Amniotic epithelial cell (primary cell): ENCODE measurements around the gene ZNF462.
A peak's percentile ranks its signal among the peaks of the same experiment; 100 is the strongest.
"Not testable (repeated sequence)": the region's sequence is repeated elsewhere in the genome, so short reads cannot be mapped to it uniquely, and the experiment has no call there.

Experiments used
- DNase-seq: peaks from one replicate; pipeline ENCODE4 v3.0.0-alpha.2; 2010; ENCODE audit warnings: low read depth

Gene ZNF462, protein sequence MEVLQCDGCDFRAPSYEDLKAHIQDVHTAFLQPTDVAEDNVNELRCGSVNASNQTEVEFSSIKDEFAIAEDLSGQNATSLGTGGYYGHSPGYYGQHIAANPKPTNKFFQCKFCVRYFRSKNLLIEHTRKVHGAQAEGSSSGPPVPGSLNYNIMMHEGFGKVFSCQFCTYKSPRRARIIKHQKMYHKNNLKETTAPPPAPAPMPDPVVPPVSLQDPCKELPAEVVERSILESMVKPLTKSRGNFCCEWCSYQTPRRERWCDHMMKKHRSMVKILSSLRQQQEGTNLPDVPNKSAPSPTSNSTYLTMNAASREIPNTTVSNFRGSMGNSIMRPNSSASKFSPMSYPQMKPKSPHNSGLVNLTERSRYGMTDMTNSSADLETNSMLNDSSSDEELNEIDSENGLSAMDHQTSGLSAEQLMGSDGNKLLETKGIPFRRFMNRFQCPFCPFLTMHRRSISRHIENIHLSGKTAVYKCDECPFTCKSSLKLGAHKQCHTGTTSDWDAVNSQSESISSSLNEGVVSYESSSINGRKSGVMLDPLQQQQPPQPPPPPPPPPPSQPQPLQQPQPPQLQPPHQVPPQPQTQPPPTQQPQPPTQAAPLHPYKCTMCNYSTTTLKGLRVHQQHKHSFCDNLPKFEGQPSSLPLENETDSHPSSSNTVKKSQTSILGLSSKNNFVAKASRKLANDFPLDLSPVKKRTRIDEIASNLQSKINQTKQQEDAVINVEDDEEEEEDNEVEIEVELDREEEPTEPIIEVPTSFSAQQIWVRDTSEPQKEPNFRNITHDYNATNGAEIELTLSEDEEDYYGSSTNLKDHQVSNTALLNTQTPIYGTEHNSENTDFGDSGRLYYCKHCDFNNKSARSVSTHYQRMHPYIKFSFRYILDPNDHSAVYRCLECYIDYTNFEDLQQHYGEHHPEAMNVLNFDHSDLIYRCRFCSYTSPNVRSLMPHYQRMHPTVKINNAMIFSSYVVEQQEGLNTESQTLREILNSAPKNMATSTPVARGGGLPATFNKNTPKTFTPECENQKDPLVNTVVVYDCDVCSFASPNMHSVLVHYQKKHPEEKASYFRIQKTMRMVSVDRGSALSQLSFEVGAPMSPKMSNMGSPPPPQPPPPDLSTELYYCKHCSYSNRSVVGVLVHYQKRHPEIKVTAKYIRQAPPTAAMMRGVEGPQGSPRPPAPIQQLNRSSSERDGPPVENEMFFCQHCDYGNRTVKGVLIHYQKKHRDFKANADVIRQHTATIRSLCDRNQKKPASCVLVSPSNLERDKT (N-terminal part only)

DNA sequence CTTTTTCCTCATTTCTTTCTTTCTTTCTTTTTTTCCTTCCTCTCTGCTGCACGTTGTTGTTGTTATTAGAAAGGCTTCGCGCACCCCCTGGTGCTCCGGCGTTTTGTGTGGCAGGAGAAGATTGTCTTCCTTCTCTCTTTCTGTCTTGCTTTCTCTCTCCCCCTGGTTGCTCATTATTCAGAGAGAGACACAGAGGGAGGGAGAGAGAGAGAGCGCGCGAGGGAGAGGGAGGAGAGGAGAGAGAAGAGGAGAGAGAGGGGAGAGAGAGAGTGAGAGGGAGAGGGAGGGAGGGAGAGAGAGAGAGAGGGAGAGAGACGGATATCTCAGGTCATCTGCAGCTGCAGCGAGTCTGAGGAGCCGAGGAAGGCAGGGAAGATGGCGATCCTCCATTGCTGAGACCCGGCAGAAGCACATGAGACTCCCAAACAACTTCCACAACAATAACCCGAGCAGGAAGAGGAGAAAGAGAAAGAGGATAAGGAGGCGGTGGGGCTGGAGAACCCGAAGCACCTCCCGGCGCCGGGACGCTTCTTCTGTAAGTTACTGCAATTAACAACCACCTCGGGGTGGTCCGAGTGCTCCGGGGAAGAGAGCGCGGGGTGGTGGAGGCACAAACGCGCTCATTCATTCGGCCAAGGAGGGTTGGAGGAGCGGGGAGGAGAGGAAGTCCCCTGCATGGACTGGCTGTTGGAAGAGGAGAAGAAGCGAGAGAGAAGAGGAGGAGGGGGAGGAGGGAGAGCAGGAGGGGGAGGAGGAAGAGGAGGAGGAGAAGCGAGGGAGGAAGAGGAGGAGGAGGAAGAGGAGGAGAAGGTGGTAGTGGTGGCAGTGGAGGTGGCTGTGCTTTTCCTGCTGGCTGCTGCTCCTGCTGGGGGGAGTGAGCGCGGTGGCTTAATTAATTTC, at the start of gene ZNF462:
Gene ZNF462, plus strand, starts transcription at position 346 of the 900 bp plus-strand sequence. CDS start 60,218 bp downstream, outside the sequence.
- peak; percentile 90 for DNase-seq

DNA sequence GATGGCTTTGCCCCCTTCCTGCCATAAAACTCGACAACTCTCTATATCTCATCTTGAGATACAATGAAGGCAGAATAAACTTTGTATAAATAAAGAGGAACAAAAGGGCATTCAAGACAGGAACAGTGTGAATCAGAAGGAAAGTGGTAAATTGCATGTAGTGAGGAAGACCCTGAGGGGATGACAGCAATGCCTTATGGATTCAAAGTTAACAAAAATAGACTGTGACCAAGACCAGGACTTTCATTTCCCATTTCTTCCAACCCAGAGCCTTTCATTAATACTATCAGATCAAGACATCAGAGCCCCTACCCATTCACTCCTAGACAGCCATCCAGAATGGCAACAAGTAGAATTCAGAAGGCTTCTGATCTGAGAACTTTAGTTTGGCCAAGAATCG, 46.4 kb upstream of the ZNF462 start:
- DNase-seq: no peak

- no peak for DNase-seq
These were observed 44.9 kb upstream of the ZNF462 start for GRCh38 chr9:106818034-106818433.

DNA sequence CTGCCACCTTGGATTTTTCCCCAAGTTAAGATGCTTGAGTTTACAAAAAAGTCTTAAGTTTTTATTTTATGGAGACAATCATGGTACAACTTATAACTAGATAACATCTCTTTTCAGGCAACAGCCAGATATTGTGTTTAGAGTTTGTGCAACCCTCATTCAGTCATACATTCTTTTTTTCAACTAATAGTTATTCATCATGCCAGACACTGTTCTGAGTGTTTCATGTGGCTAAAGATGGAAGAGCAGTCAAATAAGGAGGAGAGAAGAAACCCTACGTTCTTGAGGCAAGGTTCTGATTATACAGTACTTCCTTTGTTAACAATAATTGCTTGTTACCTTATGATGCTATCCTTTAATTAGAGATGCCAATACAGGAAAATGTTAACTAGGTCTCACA, 42.1 kb upstream of the ZNF462 start:
- peak; percentile 57 for DNase-seq

- no peak for DNase-seq
These were observed 34.9 kb upstream of the ZNF462 start for GRCh38 chr9:106828070-106828469.

DNA sequence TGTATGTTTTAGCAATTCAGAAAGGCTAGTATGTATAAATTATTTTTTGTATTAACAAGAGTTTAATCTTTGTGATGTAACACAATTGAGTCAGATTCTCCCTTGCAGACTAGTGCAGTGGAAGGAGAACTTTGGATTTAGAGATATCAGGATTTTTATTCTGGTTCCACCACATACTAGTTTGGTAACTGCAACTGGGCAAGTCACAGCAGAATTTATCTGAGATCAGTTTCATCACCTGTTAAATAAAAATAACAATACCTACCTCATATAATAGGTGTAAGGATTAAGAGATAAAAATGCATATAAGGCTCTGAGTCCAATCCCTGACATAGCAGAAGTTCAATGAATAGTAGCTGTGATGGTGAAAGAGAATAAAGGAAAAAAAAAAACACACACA, 34.0 kb upstream of the ZNF462 start:
- DNase-seq: no peak

GRCh38 chr9:106829666-106830408, 33.1 kb upstream of the ZNF462 start:
- no peak for DNase-seq

- DNase-seq: peak; percentile 4
These were observed 32.3 kb upstream of the ZNF462 start for GRCh38 chr9:106830527-106831150.

DNA sequence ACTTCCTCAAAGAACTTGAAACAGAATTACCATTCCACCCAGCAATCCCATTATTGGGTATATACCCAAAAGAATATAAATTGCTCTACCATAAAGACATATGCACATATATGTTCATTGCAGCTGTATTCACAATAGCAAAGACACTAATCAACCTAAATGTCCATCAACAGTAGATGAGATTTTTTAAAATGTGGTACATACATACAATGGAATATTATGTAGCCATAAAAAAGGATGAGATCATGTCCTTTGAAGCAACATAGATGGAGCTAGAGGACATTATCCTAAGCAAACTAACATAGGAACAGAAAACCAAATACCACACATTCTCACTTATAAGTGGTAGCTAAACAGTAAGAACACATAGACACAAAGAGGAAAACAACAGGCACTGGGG, 28.1 kb upstream of the ZNF462 start:
- no peak for DNase-seq

GRCh38 chr9:106835840-106836239, 27.1 kb upstream of the ZNF462 start:
- no peak for DNase-seq

DNA sequence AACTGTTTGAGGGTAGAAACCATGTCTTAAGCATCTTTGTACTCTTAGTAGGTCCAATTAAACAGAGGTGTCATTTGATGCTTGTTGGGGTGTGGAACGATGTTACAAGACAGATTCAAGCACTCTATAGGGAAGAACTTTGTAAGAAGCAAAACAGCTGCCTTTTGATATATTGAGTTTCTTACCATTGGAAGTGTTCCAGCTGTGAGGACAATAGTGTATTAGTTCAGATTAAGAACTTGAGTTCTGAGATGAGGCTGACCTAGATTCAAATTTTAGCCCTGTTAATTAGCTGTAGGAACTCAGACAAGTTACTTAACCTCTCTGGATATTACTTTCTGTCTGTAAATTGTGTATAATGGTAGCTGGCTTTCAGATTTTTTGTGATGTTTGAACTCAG, 19.6 kb upstream of the ZNF462 start:
- DNase-seq: peak; percentile 11

- DNase-seq: no peak
These were observed 16.7 kb upstream of the ZNF462 start for GRCh38 chr9:106846307-106846706.

DNA sequence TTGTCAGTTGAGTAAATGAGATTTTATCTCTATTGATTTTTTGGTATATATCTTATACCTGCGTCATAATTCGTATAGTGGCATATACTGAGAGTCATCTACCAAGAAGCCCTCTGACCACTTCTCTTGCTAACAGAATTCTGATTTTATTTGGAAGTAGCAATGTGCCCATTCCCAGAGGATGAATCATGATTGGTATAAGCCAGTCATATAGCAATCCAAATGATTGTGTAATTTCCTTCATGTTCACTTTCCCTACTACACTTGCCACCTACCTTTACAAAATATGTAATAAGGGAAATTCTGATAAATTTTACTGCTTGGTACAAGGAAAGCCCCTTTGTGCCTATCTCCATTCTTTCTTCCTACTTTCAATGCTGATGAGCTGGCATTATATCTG, 16.1 kb upstream of the ZNF462 start:
- peak; percentile 71 for DNase-seq

- not testable (repeated sequence) for DNase-seq
These were observed 11.3 kb upstream of the ZNF462 start for GRCh38 chr9:106851640-106852039.

DNA sequence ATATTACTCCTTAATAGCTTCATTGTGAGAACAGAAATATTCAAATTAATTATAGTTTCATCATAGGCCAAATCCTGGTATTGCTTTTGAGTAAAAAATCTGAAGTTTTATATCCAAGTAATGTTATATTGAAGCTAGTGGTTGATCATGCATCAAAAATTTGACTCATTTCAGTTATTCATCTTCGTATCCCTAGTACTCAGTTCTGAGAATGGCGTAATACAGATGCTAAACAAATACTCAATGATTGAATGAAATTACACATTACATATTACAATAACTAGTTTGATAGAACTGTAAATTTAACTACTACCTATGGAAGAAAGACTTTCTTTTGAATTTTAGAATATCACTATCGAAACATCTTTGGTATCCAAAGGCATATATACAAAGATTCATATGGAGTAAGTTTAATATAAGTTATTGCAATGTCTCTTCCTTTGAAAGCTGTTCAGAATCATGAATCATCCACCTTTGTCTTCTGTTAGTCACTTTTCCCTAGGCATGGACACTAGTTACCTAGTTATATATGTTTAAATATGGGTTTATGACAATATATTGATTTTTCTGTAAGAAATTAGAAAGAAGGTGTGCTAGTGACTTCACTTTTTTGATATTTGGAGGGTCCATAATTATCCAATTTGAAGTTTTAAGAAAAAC, 5.0 kb upstream of the ZNF462 start:
- DNase-seq: no peak

GRCh38 chr9:106859957-106860720, 2.8 kb upstream of the ZNF462 start:
- DNase-seq: peak; percentile 29

GRCh38 chr9:106860721-106861639, 2.0 kb upstream of the ZNF462 start:
- DNase-seq: peak; percentile 27
